Smooth muscle cell (in vitro differentiated cells): ENCODE measurements around the gene NLRP6. TPM values are rescaled to one million over a fixed set of nuclear protein-coding genes. Genes with fewer than 3 reads are reported as not detected.
"Not testable (repeated sequence)": the region's sequence is repeated elsewhere in the genome, so short reads cannot be mapped to it uniquely, and the experiment has no call there.

Source experiments
- DNase-seq: peaks from one replicate; lab custom pipeline; 2025; ENCODE audit not compliant: unreplicated experiment; lab: John Stamatoyannopoulos, UW
- H2AFZ ChIP-seq: fragments of 200-600 bp; sonication (generic); 2 replicates; pipeline ENCODE4 v1.6.0; 2016; ENCODE audit warnings: antibody characterized with exemption, low read depth, mild to moderate bottlenecking
- H3F3A ChIP-seq: fragments of 200-600 bp; sonication (generic); 2 replicates; pipeline ENCODE4 v1.6.0; 2017; ENCODE audit warnings: antibody characterized with exemption, low read depth
- H3K27ac ChIP-seq: fragments of 200-600 bp; sonication (generic); 2 replicates; pipeline ENCODE4 v1.5.1; 2016; ENCODE audit warnings: low read depth, mild to moderate bottlenecking
- H3K27me3 ChIP-seq: fragments of 200-600 bp; sonication (generic); 2 replicates; pipeline ENCODE4 v1.6.1; 2016; ENCODE audit warnings: low read depth, mild to moderate bottlenecking
- H3K36me3 ChIP-seq: fragments of 200-600 bp; sonication (generic); 2 replicates; pipeline ENCODE4 v1.5.1; 2016; ENCODE audit warnings: low read depth
- H3K4me1 ChIP-seq: fragments of 200-600 bp; sonication (generic); 2 replicates; pipeline ENCODE4 v1.5.1; 2016; ENCODE audit warnings: low read depth
- H3K4me2 ChIP-seq: fragments of 200-600 bp; sonication (generic); 2 replicates; pipeline ENCODE4 v1.6.0; 2016; ENCODE audit warnings: mild to moderate bottlenecking
- H3K4me3 ChIP-seq: fragments of 200-600 bp; sonication (generic); 2 replicates; pipeline ENCODE4 v1.5.1; 2016; ENCODE audit warnings: mild to moderate bottlenecking
- H3K79me2 ChIP-seq: fragments of 200-600 bp; sonication (generic); 2 replicates; pipeline ENCODE4 v1.6.0; 2016; ENCODE audit warnings: low read depth, mild to moderate bottlenecking
- H3K9ac ChIP-seq: fragments of 200-600 bp; sonication (generic); 2 replicates; pipeline ENCODE4 v1.6.0; 2016; ENCODE audit warnings: low read depth
- H3K9me3 ChIP-seq: fragments of 200-600 bp; sonication (generic); replicated peaks from 2 replicates; pipeline ENCODE4 v1.5.1; 2016; ENCODE audit warnings: low read depth
- H4K20me1 ChIP-seq: fragments of 200-600 bp; sonication (generic); 2 replicates; pipeline ENCODE4 v1.6.0; 2016; ENCODE audit warnings: low read depth
- WGBS: methylation state at CpG from one replicate; pipeline ENCODE4 v1.1.7; 2016; ENCODE audit warnings: low lambda C conversion rate; 5-methylcytosine and 5-hydroxymethylcytosine counted together
- polyA plus RNA-seq: library from polyadenylated mRNA; unstranded; fragments of >200 nt; fragmentation: Nextera tagmentation; extraction: Ambion mirVana; gene quantifications from 2 replicates; pipeline ENCODE4 v1.2.1, GENCODE V29; 2016
- total RNA-seq: library from RNA; depleted of rRNA; stranded (reverse); fragments of >200 nt; gene quantifications from 2 replicates; pipeline ENCODE4 v1.2.3, GENCODE V29; 2014
- TF ChIP-seq, protein P1 (sequence below): fragments of 200-600 bp; sonication (generic); IDR thresholded peaks from 2 replicates; pipeline ENCODE4 v1.5.1; 2017; ENCODE audit warnings: borderline replicate concordance, mild to moderate bottlenecking, antibody characterized with exemption; ENCODE audit not compliant: insufficient read depth, poor library complexity, severe bottlenecking

The NLRP6 gene
- total and polyA plus RNA-seq, 2 experiments from 2014 or later = not detected

DNA sequence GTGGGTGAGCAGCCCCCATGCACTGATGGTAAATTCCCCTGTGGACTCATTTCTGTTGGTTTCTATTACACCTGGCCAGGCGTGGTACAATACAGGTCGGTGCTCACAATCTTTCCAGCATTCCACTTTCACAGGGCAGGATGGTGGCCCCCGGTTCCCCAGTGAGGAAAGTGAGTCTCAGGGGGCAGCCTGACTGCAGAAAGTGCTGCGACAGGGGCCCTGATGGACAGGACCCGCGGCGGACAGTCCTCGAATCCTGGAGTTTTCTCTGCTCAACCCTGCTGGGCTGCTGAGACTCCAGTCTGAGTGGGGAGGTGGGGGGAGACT lies 7.7 kb downstream of the NLRP6 start:
- H3F3A ChIP-seq = no peaks in the 10 kb centered on the region
- no peak overlapping the region for H3K9ac ChIP-seq
- H3K4me3 ChIP-seq = no peak overlapping the region
- no peak overlapping the region for H2AFZ ChIP-seq
- 90% methylated on average over 8 of the region's 8 CpGs for WGBS
- peaks cover 5% of the 10 kb centered on the region for H3K27me3 ChIP-seq
- no peak for DNase-seq
- peaks cover 10% of the 10 kb centered on the region for H3K4me1 ChIP-seq
- TF ChIP-seq, protein P1, sequence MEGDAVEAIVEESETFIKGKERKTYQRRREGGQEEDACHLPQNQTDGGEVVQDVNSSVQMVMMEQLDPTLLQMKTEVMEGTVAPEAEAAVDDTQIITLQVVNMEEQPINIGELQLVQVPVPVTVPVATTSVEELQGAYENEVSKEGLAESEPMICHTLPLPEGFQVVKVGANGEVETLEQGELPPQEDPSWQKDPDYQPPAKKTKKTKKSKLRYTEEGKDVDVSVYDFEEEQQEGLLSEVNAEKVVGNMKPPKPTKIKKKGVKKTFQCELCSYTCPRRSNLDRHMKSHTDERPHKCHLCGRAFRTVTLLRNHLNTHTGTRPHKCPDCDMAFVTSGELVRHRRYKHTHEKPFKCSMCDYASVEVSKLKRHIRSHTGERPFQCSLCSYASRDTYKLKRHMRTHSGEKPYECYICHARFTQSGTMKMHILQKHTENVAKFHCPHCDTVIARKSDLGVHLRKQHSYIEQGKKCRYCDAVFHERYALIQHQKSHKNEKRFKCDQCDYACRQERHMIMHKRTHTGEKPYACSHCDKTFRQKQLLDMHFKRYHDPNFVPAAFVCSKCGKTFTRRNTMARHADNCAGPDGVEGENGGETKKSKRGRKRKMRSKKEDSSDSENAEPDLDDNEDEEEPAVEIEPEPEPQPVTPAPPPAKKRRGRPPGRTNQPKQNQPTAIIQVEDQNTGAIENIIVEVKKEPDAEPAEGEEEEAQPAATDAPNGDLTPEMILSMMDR = no peak
- no peaks in the 10 kb centered on the region for H4K20me1 ChIP-seq
- H3K27ac ChIP-seq = no peak overlapping the region
- no peaks in the 10 kb centered on the region for H3K79me2 ChIP-seq
- H3K36me3 ChIP-seq = no peaks in the 10 kb centered on the region
- H3K4me2 ChIP-seq = no peak overlapping the region
- no peaks in the 10 kb centered on the region for H3K9me3 ChIP-seq

GRCh38 chr11:286977-287820 lies 9.0 kb downstream of the NLRP6 start:
- not testable (repeated sequence) for H4K20me1 ChIP-seq, H3K9ac ChIP-seq, H3K4me2 ChIP-seq, H3K4me1 ChIP-seq, H3K79me2 ChIP-seq, H3F3A ChIP-seq, H3K36me3 ChIP-seq, H3K4me3 ChIP-seq, H2AFZ ChIP-seq, DNase-seq, H3K27me3 ChIP-seq, H3K9me3 ChIP-seq, H3K27ac ChIP-seq
- 93% methylated on average over 25 of the region's 27 CpGs for WGBS

- H2AFZ ChIP-seq = peak overlapping the region; percentile 56
- peak overlapping the region; percentile 85 for H3K4me3 ChIP-seq
- no peaks in the 10 kb centered on the region for H3K79me2 ChIP-seq
- no peak overlapping the region for H3K27ac ChIP-seq
- WGBS = 46% methylated on average over 33 of the region's 41 CpGs
- no peak for DNase-seq
- H3K9ac ChIP-seq = no peak overlapping the region
- no peaks in the 10 kb centered on the region for H4K20me1 ChIP-seq
- H3K4me2 ChIP-seq = peak overlapping the region; percentile 98
- H3K36me3 ChIP-seq = no peaks in the 10 kb centered on the region
- no peaks in the 10 kb centered on the region for H3K9me3 ChIP-seq
- no peaks in the 10 kb centered on the region for H3K27me3 ChIP-seq
- peaks cover 10% of the 10 kb centered on the region for H3K4me1 ChIP-seq
- TF ChIP-seq, protein P1 = no peak
- no peaks in the 10 kb centered on the region for H3F3A ChIP-seq
These were observed 9.7 kb downstream of the NLRP6 start for GRCh38 chr11:287821-288477.

DNA sequence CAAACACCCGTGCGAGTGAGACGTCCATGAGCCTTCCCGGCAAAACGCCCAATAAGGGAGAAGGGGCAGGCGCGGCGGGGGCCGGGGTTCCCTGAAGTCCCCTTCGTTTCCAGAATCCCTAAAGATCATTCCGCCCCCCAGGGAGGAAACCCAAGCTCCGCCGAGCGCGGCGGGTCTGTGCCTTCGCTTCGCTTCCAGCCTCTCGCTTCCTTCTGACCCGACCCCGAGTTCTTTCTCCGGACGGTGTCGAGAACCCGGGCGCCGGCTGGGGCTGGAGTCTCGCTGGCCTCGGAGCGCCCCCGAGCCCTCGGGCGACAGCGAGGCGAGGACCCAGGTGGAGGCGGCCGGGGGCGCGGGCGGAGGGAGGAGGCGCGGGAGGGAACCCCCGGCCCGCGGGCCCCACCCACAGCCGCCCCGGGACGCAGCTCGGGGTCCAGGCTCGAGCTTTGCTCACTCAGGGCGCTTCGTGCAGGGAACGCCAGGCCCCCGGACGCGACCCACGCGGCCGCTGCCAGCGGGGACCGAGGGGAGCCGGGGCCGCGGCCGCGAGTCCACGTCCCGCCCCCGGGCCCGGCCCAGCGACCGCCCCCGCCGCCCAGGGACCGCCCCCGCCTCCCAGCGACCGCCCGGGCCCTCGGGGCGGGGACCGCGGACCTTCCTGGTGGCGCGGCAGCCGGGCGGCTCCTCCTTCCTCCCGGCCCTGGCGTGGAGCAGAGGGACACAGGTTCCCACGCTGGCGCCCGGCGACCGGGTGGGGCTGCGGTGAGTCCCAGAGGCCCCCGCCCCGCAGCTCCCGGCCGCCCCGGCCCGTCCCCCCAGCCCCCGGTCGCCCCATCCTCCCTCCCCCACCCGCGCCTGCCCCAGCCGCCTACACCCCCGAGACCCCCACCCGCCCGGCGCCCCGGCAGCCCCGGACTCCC lies 10.5 kb downstream of the NLRP6 start, which contains the start of gene PGGHG:
PGGHG (plus strand) TSS at position 649 of the 920 bp plus-strand sequence. CDS start 691 bp downstream, outside the sequence.
- Histone ChIP-seq H3K27ac (no peak within 1 kb of the TSS), H3K9ac (peak within 1 kb of the TSS; percentile 66), H3K9me3 (no peaks in the 10 kb centered on the region), H3K79me2 (no peaks in the 10 kb centered on the region), H3K27me3 (no peaks in the 10 kb centered on the region), H3F3A (no peaks in the 10 kb centered on the region), H3K4me1 (peaks cover 10% of the 10 kb centered on the region), H4K20me1 (no peaks in the 10 kb centered on the region), H3K4me2 (peak within 1 kb of the TSS; percentile 98), H3K36me3 (no peaks in the 10 kb centered on the region), H2AFZ (peak within 1 kb of the TSS; percentile 56), H3K4me3 (peak within 1 kb of the TSS; percentile 85)
- DNase-seq = no peak
- TF ChIP-seq, protein P1 = no peak
- WGBS = under 1% methylated on average over 24 of the region's 112 CpGs
